Stimulated activated CD4-positive, alpha-beta T cell treated with anti-CD3 and anti-CD28 coated beads, TNF-alpha, amount 100 ng/mL, for 48 hours (primary cell): ENCODE results near the gene VIPR2.

Source experiments
- DNase-seq, 3 donors: peaks; one replicate each; pipeline ENCODE4 v3.0.0-alpha.2; 2020; ENCODE audit warnings: low read depth in 3 of 3

Gene VIPR2

GRCh38 chr7:159045839-159046238, 98.8 kb downstream of the VIPR2 start:
- no peak for DNase-seq

- no peak for DNase-seq
Measured at GRCh38 chr7:159042581-159043101, 102.0 kb downstream of the VIPR2 start.

- no peak for DNase-seq
Measured at GRCh38 chr7:159042103-159042502, 102.6 kb downstream of the VIPR2 start.

- DNase-seq, result no peak
Measured at GRCh38 chr7:159040912-159041711, 103.6 kb downstream of the VIPR2 start.

- no peak for DNase-seq
Measured at GRCh38 chr7:159040146-159040545, 104.5 kb downstream of the VIPR2 start.

- DNase-seq, result no peak
Measured at GRCh38 chr7:159039716-159040115, 105.0 kb downstream of the VIPR2 start.

DNA sequence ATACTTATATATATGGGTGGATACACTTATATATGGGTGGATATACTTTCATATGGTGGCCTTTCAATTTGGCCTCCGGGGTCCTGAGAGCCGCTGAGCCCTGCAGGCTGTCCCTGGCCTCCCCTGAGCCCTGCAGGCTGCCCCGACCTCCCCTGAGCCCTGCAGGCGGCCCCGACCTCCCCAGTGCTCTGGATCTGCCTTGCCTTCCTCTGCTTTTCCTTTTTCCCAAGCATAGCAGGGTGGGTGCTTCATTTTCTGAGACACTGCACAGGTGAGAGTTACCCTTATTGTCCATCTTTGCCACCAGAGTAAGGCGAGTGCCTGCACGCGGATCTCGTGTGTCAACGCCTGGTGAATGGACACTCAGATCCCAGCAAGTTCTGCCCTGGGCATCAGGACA, 106.6 kb downstream of the VIPR2 start:
- no peak for DNase-seq

DNA sequence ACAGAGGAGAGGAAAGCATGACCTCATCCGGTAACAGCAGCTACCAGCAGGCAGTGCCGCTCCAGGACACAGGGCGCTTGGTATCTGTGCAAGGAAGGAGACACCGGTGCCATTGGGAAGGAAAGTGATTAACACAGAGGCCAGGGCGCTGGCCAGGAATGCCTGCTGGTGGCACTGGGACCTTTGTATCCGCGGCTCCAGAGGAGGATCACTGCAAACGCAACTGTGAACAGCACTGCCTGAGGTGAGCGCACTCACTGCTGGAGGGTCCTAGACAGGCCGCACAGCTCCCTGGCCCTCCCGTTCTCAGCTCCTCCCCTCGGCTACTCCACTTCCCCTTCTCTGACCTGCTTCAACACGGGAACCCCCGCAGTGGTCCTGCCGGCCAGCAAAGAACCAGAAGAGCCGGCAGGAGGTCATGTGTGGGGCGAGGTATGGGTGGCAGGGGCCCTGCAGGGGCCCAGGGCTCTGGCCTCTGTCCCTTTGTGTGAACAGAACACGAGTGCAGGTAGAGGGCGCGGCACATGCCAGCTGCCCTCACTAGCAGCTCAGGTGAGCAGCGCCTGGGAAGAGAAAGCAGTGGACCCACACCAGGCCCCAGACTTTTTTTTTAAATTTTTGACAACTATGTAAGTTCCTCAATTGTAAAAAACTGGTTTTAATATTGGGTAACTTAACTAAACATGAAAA, 107.6 kb downstream of the VIPR2 start:
- DNase-seq, result no peak

GRCh38 chr7:159035571-159036073, 109.0 kb downstream of the VIPR2 start:
- no peak for DNase-seq

GRCh38 chr7:159034988-159035387, 109.7 kb downstream of the VIPR2 start:
- DNase-seq, result no peak

GRCh38 chr7:159034394-159034793, 110.3 kb downstream of the VIPR2 start:
- no peak for DNase-seq

GRCh38 chr7:159033956-159034355, 110.7 kb downstream of the VIPR2 start:
- DNase-seq, result no peak

DNA sequence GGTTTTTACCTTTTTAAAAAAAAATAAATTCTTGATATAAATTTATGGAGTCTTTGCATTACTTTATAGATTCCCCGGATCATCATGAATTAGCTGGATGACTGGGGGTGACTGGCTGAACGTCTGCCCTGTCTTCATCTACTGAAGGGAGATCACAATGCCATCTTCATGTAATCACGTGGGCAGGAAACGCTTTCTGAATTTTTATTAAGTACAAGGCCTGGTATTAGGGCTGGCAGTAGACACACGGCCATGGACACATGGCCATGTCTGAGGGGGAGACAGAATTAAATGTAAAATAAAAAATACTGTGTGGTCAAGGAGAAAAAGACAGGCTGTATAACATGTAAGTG, 111.2 kb downstream of the VIPR2 start:
- no peak for DNase-seq

DNA sequence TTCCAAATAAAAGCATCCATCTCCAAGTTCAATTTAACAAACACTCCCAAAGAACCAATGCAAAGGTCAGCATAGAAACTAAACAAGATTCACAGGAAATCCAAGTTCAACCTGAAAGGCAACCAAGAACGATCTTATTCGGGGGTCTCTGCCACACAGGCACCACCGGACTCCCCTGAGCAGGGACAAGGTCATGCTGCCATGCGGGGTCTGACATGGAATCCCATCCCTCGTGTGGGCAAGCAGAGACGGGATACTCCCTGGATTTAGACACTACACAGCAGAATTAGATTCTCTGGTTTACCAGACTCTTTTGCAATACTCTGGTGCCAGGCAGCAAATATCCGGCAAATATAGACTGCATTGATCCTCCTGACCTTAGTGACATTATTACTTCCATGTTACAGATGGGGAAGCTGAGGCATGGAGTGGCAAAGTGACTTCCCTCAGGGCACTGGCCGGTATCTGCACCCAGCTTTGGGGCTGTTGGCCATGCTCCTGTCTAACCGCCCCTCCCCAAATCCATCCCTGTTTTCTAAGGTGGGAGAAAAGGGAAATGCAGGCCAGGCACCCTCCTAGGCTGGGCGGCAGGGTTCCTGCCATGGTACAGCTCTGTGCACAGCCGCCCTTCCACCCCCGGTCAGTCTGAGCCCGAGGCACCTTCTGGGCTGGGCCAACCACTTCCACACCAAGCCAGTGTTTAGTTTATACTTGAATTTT, 111.8 kb downstream of the VIPR2 start:
- DNase-seq, result no peak

GRCh38 chr7:159032322-159032721, 112.3 kb downstream of the VIPR2 start:
- no peak for DNase-seq

DNA sequence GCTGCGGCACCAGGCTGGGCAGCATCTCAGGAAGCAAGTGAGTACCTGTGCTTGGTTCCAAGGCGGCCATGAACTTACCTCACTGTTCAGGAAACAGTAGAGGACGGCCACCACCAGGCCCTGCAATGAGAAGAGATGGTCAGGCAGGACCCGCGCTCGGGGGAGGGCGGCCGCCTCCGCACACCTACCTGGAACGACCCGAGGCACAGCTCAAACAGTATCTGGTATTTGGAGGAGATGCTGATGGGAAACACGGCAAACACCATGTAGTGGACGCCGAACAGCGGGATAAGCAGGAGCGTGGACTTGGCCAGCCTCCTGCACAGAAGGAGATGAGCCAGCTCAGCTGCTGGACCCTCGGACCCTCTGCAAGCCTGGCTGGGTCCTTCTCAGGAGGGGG, 112.9 kb downstream of the VIPR2 start:
- DNase-seq, result no peak

DNA sequence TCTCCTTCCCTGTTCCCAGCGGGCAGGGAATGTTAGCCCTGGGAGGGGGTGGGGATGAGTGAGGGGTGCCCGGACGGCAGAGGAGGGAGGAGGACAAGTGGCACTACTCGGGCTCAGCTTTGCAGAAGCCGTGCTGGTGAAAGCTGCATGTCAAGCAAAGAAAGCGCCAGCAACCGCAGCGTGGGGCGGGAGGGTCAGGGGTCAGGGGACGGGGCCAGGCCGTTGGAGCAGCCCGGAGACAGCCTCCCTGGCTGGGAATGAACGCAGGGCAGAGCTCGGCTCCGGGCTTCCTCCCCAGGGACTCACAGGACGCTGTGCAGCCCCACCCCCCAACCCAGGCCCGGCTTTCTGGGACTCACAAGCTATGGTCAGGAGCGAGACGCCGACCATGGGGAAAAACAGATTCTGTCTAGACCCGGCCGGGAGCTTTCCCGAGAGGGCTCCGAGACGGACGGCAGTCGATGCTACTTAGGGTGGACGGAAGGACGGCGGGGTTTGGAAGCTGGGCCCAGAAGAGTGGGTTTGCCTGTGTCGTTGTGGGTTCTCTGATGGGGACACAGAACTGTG, 113.4 kb downstream of the VIPR2 start:
- no peak for DNase-seq

DNA sequence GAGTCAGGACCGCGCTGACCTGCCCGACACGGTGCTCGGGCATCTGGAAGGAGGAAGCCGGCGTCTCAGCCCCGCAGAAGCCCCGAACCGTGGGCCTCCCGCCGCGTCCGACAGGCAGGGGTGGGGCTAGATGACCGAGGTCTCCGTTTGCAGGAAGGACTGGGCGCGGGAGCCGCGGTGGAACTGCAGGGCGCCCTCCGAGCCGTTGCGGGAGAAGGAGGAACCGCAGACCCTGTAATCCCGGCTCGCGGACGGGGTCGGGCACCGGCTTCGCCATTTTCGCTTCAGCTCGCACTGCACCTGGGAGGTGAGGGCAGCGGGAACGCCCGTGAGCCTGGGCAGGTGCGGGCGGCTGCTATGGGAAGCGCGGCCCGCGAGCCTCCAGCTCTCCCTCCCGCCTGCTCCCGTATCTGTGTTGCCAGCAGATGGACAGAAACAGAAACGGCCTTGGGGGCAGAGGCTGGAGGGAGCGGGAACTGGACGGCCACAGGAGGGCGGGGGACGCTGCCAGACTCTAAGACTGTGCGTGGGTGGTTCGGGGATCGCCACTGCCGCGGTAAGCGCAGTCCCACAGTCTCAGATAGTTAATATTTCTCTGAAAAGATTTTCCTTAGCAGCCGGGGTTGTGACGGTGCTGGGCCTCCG, 114.1 kb downstream of the VIPR2 start:
- no peak for DNase-seq

GRCh38 chr7:159028508-159029401, 115.9 kb downstream of the VIPR2 start:
- no peak for DNase-seq

GRCh38 chr7:159027789-159028507, 116.7 kb downstream of the VIPR2 start:
- no peak for DNase-seq
